DND-41 (cell line): Measurements from ENCODE around the gene PBLD.

Source experiments
- CTCF ChIP-seq: IDR thresholded peaks from 2 replicates; pipeline ENCODE4 v1.5.1; 2012; ENCODE audit warnings: borderline replicate concordance, low read length, moderate library complexity, mild to moderate bottlenecking; ENCODE audit not compliant: poor library complexity, severe bottlenecking; ENCODE audit errors: extremely low read depth
- EZH2 ChIP-seq: IDR thresholded peaks from 3 replicates; pipeline ENCODE4 v1.6.1; 2012; ENCODE audit warnings: borderline replicate concordance, low read depth, mild to moderate bottlenecking, moderate library complexity, low read length, inconsistent platforms; ENCODE audit not compliant: severe bottlenecking

DNA sequence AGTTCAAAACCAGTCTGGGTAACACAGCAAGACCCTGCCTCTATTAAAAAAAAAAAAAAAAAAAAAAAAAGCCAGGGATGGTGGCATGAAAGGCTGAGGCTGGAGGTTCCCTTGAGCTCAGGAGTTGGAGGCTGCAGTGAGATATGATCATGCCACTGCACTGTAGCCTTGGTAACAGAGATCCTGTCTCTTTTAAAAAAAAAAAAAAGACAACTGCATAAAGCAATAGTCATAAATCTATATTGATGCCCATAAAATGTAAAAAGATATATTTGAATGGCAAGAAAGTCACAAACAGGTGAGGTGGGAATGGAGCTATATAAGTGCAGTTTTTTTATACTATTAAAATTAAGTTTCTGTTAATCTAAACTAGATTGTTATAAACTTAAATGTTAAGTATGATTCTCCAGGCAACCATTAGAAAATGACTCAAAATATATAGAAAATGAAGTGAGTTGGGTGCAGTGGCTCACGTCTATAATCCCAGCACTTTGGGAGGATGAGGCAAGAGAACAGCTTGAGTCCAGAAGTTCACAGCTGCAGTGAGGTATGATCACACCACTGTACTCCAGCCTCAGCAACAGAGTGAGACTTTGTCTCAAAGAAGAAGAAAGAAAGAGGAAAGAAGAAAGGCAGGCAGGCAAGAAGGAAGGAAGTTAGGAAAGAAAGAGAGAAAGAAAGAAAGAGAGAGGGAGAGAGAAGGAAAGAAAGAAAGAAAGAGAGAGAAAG lies 14.2 kb downstream of the PBLD start:
- no peak for TF ChIP-seq CTCF
- TF ChIP-seq EZH2: no peak
